A673 (cell line): ENCODE results near the gene ZDHHC11B.

Experiments used
- EZH2 ChIP-seq: fragments of 200-600 bp; sonication (generic); IDR thresholded peaks from 2 replicates; pipeline ENCODE4 v1.6.1; 2017; ENCODE audit warnings: borderline replicate concordance, low read depth, mild to moderate bottlenecking, mixed read lengths, antibody characterized with exemption, low read length; ENCODE audit not compliant: poor library complexity, severe bottlenecking
- TF ChIP-seq, protein P1 (sequence below): fragments of 300-800, 200-600 bp; sonication (generic); conservative IDR thresholded peaks from 2 replicates; pipeline ENCODE4 v1.5.1; 2017; ENCODE audit warnings: low read depth, mild to moderate bottlenecking, antibody characterized with exemption, low read length, moderate library complexity, mixed read lengths

DNA sequence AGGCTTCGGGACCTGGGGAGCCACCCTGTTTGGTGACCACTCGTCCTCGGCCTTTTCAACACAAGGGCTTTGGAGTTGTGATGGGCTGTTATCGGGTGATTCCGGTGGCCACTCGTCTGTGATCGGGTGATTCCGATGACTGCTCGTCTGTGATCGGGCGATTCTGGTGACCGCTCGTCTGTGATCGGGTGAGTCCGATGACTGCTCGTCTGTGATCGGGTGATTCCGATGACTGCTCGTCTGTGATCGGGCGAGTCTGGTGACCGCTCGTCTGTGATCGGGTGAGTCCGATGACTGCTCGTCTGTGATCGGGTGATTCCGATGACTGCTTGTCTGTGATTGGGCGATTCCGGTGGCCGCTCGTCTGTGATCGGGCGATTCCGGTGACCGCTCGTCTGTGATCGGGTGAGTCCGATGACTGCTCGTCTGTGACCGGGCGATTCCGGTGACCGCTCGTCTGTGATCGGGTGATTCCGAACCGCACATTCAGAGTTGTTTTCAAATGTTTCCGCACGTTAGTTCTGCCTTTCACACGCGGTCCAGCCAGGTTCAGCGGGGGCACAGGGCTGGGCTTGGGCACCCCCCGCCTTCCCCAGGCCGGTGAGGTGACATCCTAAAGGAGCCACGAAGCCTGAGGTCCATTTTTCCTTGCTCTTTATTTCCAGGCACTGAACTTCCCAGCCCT is 121.6 kb downstream of the ZDHHC11B start:
- TF ChIP-seq, protein P1, sequence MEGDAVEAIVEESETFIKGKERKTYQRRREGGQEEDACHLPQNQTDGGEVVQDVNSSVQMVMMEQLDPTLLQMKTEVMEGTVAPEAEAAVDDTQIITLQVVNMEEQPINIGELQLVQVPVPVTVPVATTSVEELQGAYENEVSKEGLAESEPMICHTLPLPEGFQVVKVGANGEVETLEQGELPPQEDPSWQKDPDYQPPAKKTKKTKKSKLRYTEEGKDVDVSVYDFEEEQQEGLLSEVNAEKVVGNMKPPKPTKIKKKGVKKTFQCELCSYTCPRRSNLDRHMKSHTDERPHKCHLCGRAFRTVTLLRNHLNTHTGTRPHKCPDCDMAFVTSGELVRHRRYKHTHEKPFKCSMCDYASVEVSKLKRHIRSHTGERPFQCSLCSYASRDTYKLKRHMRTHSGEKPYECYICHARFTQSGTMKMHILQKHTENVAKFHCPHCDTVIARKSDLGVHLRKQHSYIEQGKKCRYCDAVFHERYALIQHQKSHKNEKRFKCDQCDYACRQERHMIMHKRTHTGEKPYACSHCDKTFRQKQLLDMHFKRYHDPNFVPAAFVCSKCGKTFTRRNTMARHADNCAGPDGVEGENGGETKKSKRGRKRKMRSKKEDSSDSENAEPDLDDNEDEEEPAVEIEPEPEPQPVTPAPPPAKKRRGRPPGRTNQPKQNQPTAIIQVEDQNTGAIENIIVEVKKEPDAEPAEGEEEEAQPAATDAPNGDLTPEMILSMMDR = no peak
- no peak for TF ChIP-seq EZH2
